Measurements from ENCODE around the gene SLC32A1.
A peak's percentile ranks its signal among the peaks of the same experiment; 100 is the strongest.

SLC32A1 gene

GRCh38 chr20:38725148-38725901 lies 1.0 kb downstream of the SLC32A1 start:
- no peak for DNase-seq (ENCODE audit: low read depth in 3 of 3, low spot score in 1 of 3)

GRCh38 chr20:38725931-38726803 lies 1.9 kb downstream of the SLC32A1 start:
- DNase-seq (ENCODE audit: low read depth in 3 of 3, low spot score in 1 of 3) = peak in 1 of 3 donors; percentile 35

GRCh38 chr20:38726804-38727606 lies 2.7 kb downstream of the SLC32A1 start:
- peak in 1 of 3 donors; percentile 50 for DNase-seq (ENCODE audit: low read depth in 3 of 3, low spot score in 1 of 3)

GRCh38 chr20:38727607-38728190 lies 3.4 kb downstream of the SLC32A1 start:
- no peak for DNase-seq (ENCODE audit: low read depth in 3 of 3, low spot score in 1 of 3)

GRCh38 chr20:38728191-38728781 lies 4.0 kb downstream of the SLC32A1 start:
- no peak for DNase-seq (ENCODE audit: low read depth in 3 of 3, low spot score in 1 of 3)

- DNase-seq (ENCODE audit: low read depth in 3 of 3, low spot score in 1 of 3) = no peak
Measured at GRCh38 chr20:38728911-38729642, 4.8 kb downstream of the SLC32A1 start.

GRCh38 chr20:38729767-38730166 lies 5.5 kb downstream of the SLC32A1 start:
- no peak for DNase-seq (ENCODE audit: low read depth in 3 of 3, low spot score in 1 of 3)

GRCh38 chr20:38730167-38730988 lies 6.1 kb downstream of the SLC32A1 start:
- DNase-seq (ENCODE audit: low read depth in 3 of 3, low spot score in 1 of 3) = no peak

- peak; percentile 26 to 82 (median 45) for DNase-seq (ENCODE audit: low read depth in 3 of 3, low spot score in 1 of 3)
Measured at GRCh38 chr20:38730989-38731737, 6.9 kb downstream of the SLC32A1 start.

- DNase-seq (ENCODE audit: low read depth in 3 of 3, low spot score in 1 of 3) = no peak
Measured at GRCh38 chr20:38731738-38732113, 7.4 kb downstream of the SLC32A1 start.

- DNase-seq (ENCODE audit: low read depth in 3 of 3, low spot score in 1 of 3) = no peak
Measured at GRCh38 chr20:38732981-38733380, 8.7 kb downstream of the SLC32A1 start.

GRCh38 chr20:38735172-38735571 lies 10.9 kb downstream of the SLC32A1 start:
- no peak for DNase-seq (ENCODE audit: low read depth in 3 of 3, low spot score in 1 of 3)

- no peak for DNase-seq (ENCODE audit: low read depth in 3 of 3, low spot score in 1 of 3)
Measured at GRCh38 chr20:38737887-38738286, 13.6 kb downstream of the SLC32A1 start.

- no peak for DNase-seq (ENCODE audit: low read depth in 3 of 3, low spot score in 1 of 3)
Measured at GRCh38 chr20:38745757-38746156, 21.5 kb downstream of the SLC32A1 start.

GRCh38 chr20:38747495-38748096 lies 23.3 kb downstream of the SLC32A1 start:
- no peak for DNase-seq (ENCODE audit: low read depth in 3 of 3, low spot score in 1 of 3)

- DNase-seq (ENCODE audit: low read depth in 3 of 3, low spot score in 1 of 3) = peak; percentile 92 to 98 (median 95)
Measured at GRCh38 chr20:38748097-38748860, 24.0 kb downstream of the SLC32A1 start, which contains the start of gene ACTR5. ACTR5 (plus strand) TSS chr20:38748460; CDS start chr20:38748479, 19 bp downstream.

- DNase-seq (ENCODE audit: low read depth in 3 of 3, low spot score in 1 of 3) = peak in 1 of 3 donors; percentile 29
Measured at GRCh38 chr20:38748861-38749149, 24.5 kb downstream of the SLC32A1 start.
